GM19438 (cell line): ENCODE measurements around the gene NOL12.
"Not testable (repeated sequence)": the region's sequence is repeated elsewhere in the genome, so short reads cannot be mapped to it uniquely, and the experiment has no call there.

Experiments used
- ATAC-seq: cut with Tn5 transposase; IDR thresholded peaks from one replicate; pipeline ENCODE4 v1.9.1; 2021; ENCODE audit warnings: low read depth; ENCODE audit not compliant: unreplicated experiment

Gene NOL12

DNA sequence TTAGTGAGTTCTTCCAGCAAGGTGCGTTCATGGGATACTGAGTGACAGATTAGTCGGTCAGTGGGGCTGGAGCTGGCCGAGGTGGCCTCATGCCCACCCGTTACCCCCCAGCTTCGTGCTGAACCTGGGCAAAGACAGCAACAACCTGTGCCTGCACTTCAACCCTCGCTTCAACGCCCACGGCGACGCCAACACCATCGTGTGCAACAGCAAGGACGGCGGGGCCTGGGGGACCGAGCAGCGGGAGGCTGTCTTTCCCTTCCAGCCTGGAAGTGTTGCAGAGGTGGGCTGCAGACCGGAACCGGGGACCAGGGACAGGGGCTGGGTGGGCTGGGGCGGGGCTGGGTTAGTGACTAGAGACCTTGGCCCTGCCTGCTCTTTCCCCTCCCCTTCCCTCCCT is 7.8 kb upstream of the NOL12 start:
- ATAC-seq = no peak

DNA sequence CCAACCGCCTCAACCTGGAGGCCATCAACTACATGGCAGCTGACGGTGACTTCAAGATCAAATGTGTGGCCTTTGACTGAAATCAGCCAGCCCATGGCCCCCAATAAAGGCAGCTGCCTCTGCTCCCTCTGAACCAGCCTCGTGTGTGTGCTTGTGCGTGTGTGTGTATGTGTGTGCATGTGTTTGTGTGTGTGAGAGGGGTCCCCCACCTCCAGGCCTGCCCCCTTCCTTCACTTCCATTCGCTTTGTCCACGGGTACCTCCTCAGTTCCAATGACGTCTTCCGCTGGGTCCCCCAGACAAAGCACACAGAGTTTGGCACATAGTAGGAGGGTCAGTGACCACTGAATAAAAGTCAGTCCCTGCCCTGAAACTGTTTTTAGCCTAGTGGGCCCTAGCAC is 6.5 kb upstream of the NOL12 start:
- no peak for ATAC-seq

DNA sequence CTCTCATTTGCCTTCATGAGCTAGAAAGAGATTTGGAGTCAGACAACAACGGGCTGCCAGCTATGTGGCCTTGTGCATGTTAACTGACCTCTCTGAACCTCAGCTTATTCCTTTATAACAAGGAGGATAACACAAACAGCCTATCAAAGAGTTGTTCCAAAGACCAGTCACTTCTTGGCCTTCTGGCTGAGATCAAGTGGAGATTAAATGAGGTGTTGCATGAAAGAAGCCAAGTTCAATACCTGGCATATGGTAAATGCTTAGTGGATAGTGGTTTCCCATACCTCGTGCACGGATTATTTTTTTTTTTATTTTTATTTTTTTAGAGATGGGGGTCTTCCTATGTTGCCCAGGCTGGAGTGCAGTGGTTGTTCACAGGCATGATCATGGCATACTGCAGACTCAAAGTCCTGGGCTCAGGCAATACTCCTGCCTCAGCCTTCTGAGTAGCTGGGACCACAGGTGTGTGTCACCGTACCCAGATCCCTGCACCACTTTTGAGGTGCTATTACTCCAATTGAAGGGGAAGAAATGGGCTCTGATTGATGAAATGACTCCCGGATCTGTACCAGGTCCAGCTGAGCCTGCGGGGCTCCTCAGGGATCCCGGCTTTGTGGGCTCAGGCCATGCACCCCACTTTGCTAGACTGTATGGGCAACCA is 5.8 kb upstream of the NOL12 start:
- ATAC-seq = no peak

DNA sequence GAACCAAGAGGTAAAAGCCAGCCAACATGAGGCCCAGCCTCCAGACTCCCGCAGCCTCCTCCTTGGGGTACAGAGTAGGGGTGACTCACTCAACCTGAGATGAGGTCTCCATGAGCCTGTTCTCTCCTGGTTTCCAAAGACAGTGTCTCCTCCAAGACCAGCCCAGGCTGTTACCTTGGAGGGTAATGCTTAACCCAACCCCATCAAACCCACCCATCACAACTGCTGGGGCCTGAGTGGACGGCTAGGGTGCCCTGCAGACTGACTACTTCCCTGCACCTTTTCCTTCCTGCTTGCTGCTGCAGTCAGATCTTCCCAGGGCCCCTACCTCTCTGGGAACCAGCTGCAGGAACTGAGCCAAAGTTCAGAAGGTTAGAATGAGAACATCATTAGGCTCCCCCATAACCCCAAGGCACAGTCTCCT is 5.1 kb upstream of the NOL12 start:
- no peak for ATAC-seq

DNA sequence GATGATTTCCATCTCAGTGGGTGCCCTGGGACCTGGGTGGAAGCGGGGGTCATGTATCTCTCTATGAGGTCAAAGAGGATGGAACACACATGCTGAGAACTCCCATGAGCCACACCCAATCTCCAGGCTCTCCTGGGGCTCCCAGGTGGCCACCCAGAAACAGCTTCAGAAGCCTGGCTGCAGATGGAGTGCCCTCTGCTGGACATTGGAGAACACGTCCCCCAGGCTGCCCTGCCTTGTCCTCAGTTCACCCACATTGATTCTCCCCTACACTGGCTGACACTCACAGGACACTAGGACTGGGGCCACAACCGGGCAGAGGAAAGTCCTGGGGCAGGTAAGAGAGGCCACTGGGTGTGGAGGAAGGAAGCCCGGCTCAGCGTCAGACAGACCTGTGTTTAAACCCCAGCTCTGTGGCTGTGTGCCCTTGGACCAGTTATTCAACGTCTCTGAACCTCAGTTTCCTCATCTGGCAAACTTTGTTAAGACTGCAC is 4.5 kb upstream of the NOL12 start:
- ATAC-seq = no peak

DNA sequence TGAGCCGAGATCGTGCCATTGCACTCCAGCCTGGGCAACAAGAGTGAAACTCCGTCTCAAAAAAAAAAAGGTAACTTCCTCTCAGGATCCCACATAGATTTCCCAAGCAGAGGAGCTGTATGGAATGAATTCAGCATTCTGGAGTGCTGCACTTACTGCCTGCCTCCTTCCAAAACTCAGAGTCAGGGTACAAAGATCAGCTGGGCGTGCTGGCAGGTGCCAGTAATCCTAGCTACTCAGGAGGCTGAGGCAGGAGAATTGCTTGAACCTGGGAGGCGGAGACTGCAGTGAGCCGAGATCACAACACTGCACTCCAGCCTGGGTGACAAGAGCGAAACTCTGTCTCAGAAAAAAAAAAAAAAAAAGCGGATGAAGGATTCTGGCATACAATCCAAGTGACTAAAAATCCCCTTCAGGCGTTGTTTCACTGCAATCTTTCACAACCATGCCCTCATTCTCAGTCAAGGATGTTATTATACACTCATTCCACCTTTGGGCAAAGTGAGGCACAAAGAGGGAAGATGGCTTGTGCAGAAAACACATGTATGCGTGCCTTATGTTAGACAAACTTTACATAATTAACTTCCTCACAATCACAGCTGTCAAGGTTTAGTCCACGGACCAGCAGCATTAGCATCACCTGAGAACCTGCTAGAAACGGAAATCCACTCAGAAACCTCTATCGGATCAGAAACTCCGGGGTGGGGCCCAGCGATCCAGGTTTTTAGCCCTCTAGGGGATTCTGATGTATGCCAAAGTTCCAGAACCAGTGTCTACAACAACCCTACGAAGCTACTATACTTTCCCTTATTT is 1.1 kb upstream of the NOL12 start:
- ATAC-seq = no peak

DNA sequence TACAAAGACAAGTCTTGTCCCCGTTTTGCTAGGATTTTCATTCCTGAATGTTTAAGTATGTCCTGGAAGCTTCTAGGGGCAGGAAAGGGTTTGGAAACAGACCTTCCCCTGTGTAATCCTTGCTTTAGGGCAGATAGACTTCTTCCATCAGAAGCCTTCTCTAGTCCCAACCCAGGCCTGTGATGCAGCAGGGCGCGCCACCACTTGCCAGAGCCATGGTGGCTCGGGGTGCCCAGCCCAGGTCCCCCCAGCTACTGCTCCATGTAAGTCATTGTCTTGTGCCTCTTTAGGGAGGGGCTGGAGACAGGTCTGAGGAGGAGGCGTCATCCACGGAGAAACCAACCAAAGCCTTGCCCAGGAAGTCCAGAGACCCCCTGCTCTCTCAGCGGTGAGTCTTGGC is 4.3 kb downstream of the NOL12 start:
- ATAC-seq = no peak

DNA sequence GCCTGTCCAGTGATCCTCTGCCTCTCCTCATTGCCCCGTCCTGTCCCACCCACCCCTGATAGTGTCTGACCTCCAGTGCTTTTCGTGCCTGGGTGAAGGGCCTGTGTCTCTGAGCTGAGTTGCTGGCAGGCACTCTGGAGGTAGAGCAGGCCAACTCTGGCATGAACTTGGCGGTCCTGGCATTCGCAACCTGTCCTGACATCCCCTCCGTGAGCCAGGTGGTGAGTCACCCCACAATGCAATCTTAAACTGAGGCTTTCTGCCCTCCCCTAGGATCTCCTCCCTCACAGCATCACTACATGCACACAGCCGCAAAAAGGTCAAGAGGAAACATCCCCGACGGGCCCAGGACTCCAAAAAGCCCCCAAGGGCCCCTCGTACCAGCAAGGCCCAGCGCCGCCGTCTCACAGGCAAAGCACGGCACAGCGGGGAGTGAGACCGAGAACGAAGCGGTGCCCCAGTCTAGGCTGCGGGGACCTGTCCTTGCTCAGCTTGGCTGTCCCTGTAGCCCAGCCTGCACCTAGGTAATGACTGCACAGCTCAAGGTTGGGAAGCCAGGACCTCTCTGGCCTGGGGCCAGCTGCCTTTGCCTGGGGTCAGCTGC is 4.9 kb downstream of the NOL12 start:
- no peak for ATAC-seq

DNA sequence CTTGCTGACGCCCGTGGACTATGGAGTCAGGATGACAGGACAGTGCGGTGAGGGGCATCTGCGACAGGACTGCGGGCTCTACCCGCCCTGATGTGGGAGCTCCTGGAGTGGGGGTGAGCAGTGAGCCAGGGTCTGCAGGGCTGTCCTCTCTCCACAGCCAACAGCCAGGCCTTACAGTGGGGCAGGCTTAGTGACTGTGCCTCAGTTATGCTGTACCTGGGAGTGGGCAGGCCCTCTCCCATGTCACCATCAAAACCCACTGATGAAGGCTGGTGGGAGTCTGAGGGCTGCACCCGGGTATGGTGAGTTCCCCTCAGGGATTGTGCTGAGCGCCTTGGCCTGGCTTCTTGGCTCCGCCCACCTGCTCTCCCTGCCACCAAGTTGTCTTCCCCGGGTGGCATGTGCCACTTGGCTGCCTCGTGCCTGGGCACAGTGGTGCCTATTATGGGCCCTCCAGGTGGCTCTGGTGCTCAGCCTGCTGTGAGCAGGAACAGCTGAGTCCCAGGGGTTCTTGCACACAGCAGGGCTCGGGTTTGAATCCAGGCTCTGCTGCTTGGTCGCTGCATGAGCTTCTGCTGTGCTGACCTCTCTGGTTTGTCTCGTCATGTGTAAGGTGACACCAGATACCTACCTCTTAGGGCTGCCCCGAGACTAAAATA is 6.6 kb downstream of the NOL12 start:
- no peak for ATAC-seq

DNA sequence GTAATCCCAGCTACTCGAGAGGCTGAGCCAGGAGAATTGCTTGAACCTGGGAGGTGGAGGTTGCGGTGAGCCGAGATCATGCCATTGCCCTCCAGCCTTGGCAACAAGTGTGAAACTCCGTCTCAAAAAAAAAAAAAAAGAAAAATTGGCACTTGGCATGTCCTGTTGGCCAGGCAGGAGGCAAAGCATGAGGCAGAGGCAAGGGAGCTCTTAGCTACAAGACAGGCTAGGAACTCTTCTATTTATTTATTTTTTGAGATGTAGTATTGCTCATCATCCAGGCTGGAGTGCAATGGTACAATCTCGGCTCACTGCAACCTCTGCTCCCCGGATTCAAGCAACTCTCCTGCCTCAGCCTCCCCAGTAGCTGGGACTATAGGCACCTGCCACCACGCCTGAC is 8.0 kb downstream of the NOL12 start:
- not testable (repeated sequence) for ATAC-seq

DNA sequence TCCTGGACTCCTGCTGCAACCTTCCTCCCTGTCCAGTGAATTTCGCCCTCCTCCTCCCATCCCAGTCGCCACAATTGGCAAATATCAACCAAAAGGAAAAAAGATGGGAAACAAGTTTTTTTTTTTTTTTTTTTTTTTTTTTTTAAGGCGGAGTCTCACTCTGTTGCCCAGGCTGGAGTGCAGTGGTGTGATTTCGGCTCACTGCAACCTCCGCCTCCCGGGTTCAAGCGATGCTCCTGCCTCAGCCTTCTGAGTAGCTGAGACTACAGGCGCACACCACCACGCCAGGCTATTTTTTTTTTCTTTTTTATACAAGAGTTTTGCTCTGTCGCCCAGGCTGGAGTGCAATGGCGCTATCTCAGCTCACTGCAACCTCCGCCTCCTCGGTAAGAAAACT is 10.1 kb downstream of the NOL12 start:
- not testable (repeated sequence) for ATAC-seq

DNA sequence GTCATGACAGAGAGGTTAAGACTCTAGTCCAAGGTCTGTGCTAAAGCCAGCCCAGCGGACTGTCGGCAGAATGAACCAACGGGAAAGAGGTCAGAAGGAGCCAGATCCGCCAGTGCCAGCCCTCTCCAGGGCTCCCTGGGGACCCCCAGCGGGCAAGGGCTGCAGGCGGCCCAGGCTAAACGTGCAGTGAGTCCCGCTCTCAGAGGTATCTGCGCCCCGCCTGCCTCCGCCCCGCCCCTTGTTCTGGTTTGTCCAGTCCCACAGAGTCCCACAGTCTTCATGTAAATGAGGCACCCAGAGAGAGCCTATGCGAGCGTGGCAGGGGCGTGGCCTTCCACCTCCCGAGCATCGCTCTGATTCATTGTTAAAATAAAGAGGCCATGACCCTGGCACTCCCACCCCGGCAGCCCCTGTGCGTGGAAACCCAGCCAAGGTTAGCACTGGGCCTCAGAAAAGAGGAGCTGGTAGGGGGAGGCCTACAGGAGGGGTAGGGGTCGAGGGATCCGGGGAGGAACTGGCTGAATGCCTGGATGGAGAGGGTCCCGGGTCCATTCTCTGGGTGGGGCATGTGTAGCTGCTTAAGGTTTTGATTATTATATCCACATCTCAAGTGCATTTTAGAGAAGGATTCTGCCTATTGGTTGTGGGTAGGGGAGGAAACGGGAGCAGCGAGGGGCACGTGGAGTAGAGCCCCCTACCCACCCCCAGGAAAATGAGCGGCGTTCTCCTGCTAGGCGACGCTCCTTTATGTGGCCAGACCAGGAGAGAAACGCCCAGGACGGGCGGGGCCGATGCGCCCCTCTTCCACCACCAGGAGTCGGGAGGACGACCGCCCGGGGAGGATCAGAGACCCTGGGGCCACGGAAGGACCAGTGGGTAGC is 10.8 kb downstream of the NOL12 start, which contains the start of gene TRIOBP:
TSS of gene TRIOBP (plus strand) at position 392 of the 881 bp plus-strand sequence. CDS start 4,318 bp downstream, outside the sequence.
- ATAC-seq = peak; percentile 99

DNA sequence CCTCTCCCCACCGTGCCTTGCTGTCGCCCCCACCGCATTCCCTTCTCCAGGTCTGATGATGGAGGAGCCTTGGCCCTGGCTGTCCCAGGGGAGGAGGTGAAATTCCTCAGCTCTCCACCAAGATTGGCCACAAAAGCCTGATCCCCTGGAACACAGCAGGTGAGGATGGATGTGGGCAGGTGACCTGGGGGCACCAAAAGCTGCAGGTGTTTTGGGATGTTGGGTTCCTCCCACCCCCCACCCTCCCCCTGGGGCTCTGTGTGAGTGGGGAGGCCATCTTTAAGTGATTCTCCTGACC is 11.3 kb downstream of the NOL12 start:
- no peak for ATAC-seq

DNA sequence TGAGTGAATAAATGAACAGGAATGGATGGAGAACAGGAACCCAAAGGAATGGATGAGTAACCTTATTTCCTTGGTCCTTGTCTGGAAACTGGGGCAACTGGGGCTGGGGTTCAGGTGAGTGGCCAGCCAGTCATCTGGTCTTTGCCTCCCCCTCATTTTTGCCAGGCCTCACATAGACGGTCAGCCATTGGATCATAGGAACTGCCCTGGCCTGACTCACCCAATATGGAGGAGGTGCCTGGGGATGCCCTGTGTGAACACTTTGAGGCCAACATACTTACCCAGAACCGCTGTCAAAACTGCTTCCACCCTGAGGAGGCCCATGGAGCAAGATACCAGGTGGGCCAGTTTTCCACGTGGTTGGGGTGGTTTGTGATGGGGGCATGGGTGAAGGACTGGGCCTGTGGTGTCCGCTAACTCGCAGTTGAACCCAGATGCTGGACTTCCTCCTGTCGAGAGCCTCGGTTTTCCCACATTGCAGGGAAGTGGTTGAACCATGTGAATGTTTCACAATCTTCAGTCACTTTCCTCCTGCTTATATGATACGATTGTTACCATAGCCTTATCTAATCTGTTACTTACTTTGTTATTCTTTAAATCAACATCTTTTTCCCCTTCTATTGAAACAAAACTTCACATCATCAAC is 15.1 kb downstream of the NOL12 start:
- ATAC-seq = no peak

DNA sequence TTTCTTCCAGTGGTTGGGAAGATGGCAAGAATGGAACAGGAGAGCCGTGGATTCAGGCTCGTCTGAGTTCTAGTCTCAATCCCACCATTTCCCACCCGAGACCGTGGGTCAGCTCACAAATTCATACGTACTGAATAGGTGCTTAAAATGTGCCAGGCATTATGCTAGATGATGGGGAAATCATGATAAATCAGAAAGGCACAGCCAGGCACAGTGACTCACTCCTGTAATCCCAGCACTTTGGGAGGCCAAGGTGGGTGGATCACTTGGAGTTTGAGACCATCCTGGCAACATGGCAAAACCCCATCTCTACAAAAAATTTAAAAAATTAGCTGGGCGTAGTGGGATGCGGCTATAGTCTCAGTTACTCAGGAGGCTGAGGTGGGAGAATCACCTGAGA is 17.8 kb downstream of the NOL12 start:
- ATAC-seq = no peak

DNA sequence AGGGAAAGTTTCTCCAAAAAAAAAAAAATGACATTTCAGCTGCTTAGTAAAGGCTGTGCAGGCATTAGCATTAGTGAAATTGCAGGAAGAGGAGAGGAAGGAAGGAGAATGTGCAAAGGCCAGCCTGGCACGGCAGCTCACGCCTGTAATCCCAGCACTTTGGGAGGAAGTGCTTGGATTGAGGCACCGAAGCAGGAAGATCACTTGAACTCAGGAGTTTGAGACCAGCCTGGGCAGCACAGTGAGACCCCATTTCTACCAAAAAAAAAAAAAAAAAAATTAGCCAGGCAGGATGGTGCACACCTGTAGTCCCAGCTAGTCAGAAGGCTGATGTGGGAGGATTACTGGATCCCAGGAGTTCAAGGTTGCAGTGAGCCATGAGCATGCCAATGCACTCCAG is 18.5 kb downstream of the NOL12 start:
- no peak for ATAC-seq

DNA sequence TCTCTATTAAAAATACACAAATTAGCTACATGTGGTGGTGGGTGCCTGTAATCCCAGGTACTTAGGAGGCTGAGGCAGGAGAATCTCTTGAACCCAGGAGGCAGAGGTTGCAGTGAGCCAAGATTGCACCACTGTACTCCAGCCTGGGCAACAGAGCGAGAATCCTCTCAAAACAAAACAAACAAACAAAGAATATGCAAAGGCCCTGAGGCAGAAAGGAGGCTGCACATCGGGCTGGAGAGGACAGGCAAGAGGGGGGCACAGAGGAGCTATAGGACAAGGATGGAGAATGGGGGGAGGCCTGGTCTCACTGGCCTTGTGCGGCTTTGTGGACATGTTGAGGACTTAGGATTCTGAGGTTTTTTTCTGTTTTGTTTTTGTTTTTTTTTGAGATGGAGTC is 19.1 kb downstream of the NOL12 start:
- ATAC-seq = no peak

DNA sequence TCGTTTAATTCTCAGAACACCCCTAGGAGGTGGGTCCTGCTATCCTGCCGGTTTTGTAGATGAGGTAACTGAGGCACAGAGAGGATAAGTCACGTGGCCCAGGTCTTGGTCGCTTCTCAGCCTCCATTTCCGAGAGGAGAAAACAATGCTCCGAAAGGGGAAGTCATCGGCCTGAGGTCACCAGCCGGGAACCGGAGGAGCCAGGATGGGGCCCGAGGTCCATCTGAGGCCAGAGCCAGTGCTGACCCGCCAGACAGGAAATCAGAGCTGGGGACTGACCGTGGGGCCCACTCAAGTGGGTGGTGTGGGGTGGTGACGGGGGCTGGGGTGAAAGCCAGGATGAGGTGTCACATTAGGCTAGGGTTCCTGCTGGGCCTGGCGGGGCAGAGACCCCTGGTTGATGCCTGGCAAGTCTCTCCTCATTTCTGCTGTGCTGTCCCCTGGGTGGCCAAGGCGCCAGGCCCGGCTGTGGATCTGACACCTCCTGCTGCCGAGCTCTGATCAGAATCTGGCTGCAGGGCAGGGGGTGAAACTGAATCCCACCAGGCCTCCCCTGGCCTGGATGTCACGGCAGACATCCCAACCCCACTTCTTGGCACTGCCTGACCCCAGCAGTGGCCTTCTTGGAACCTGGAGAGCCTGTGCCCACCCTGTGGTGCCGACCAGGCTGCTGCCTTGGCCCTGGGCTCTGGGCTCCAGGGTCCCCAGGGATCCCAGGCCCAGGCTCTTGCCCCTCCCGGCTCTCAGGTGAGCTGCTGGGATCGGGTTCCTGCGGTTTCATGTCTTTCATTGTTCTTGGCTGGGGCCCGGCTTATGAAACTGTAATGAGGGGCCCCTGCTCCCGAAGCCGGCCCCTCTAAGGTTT is 22.7 kb downstream of the NOL12 start:
- ATAC-seq = no peak

DNA sequence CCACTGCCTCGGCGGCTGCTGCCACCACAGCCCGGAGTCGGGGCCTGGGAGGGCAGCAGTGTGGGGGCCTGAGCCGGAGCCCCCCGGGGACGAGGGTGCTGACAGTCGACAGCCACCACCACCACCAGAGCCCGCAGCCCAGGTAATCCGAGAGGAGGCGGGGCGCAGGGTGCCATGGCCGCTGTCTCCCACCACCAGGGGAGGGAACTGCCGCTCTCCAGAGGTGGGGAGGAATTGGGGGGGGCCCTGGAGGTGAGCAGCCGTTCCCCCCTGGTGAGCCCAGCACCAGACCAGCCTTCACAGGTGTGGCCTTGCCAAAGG is 23.3 kb downstream of the NOL12 start:
- no peak for ATAC-seq
